Dedifferentiated amniotic fluid mesenchymal stem cell (primary cell): Measurements from ENCODE around the gene KIF7.

Experiments used
- DNase-seq: peaks from one replicate; pipeline ENCODE4 v3.0.0-alpha.2; 2016; ENCODE audit errors: extremely low spot score

KIF7 gene

DNA sequence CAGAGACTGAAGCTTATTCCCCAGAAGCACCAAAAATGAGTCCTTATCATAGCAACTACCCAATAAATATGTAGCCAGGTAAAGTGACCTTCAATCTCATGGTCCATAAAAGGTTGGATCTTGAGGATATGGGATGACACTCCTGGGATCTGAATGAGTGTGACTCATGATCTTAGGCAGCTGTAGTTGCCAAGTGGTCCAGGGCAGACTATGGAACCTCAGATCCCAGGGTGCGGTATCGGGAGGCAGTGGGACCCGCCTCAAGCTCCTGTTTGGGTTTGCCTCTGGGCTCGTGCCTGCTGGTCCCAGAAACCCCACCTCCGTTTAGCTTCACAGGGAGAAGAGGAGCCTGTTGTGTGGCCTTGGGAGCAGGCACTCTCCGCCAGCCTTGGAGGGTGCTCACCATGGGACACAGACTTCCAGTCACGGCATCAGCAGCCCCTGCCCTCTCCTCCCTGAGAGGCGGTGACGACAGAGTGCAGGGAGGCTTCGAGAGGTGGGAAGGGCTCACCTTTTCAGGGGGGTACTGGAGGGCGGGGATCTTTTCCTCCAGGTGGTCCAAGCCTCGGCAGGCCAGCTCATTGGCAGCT lies 15.8 kb upstream of the KIF7 start:
- no peak for DNase-seq

DNA sequence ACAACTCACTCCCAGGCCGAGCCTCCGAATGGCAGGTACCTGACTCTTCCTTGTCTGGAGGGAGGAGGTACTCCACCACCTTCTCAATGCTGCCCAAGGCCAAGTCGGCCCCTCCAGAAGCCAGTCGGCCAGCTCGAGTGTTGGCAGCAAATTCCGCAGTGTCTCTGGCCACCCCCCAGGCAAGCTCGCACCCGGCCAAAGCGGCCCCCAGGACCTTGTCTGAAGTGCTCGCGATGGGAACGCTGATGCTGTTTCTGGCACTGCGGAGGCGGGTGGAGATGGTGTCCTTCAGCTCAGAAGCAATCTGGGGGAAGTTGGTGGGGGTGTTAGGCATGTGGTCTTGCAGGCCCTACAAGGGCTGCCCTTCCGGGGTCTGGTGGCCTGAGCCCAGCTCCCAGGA lies 14.7 kb upstream of the KIF7 start:
- no peak for DNase-seq

DNA sequence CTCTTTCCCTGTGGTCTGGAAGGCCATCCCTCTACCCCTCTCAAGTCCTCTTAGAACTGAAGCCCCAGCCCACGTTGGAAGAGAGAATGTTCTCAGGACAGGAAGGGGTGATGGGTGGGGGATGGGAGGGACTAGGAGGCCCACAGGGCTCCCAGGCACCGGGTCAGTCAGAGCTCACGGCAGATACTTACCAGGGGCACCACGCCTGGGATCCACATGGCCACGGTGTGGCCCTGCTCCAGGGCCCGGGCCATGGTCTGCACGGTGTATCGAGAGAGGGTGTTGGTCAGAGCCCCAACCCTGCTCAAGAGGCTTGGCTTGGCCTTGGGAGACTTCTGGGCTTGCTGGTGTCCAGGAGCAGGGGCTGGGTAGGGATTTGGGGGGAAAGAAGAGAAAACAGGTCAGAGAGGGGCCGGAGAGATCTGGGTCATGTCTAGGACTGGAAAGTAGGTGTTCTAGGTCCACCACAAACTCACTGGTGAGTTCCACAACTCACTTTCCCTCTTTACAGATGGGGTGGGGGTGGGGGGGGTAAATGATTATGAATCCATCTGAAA lies 14.1 kb upstream of the KIF7 start:
- no peak for DNase-seq

DNA sequence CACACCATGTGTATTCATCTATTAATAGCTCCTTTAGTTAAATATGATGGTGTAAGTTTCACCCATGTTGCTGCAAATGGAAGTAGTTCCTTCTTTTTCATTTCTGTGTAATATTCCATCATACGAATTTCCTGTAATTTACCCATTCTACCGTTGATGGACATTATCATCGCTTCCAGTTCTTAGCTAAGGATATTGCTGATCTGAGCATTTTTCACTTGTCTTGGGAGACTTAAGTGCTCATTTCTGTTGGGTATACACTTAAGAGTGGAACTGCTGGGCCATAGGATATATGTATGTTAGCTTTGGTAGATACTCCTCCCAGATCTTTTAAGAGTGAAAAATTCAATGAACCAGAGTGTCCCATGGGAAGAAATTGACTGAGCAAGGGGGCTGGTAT lies 12.9 kb upstream of the KIF7 start:
- no peak for DNase-seq

DNA sequence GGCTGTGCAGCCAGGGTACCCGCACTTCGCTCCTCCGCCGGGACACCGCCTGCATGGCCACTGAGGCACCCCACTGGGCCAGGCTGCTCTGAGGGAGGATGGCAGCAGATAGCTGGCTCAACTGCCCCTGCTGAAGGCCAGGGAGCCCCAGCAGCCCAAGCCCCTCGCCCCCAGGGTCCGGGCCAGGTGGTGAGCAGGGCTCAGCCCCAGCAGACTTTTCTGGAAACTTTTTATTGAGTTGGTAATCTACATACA lies 12.4 kb upstream of the KIF7 start:
- DNase-seq: no peak

DNA sequence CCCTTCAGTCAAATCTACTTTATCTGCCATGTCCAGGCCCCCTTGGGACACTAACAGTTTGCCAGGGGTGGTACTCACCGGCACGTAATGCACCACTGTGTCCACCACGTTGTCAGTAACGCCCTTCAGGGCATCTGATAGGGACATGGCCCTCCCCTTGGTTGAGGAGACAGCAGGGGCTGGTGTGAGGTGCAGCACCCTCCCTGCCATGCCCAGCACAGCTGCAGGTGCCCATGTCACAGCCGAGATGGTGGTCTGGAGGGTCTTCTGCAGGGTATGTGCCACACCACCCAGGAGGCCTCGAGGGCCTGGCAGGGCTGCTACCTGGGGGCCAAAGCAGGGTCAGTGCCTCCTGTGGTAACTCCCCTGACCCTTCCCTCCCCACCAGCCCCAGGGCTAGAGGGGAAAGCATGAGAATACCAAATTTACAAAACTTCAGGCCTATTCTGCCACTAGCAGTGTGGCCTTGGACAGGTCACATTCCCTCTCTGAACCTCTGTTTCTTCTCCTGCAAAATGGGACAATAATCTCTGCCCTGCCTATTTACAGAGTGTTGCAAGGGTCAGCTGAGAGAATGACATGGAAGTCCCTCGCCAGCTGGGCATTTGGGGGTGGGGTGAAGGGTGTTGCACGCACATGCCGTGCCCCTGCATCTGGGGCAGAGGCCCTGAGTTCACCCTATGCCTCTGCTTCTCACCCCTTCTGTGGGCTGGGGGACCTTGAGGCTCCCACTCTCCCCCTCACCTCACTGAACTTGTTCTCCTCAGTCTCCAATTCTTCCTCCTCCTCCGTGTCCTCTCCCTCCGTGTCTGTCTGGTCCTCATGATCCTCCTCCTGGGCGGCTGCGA lies 11.8 kb upstream of the KIF7 start:
- DNase-seq: no peak

DNA sequence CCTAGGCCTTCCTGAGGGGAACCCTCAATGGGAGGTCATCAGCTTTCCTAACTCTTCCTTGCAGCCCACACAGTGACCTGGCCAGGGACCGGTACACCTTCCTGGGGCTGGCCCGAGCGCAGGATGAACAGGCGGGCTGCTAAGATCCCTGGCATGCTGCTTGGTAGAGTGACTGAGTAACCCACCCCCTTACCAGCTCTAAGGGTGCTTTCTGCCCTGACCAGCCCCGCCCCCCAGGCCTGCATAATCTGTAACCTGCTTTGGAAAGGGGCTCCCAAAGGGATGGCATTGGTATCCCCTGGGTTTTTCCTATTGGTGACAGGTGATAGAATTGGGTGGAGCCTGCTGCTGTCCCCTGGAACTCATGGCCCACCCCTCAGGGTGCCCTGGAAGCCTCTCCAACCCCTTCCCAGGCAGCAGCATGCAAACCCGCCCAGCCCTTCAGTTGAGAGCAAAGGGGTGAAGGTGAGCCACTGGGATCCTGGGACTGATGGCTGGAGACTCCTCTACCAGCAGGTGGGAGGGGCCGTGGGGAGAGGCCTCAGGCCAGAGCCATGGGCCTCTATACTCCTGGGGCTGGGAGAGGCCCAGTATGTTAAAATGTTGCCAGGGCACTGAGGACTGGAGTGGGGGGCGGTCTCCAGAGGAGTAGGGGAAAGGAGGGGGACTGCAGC lies 11.1 kb upstream of the KIF7 start:
- DNase-seq: no peak

DNA sequence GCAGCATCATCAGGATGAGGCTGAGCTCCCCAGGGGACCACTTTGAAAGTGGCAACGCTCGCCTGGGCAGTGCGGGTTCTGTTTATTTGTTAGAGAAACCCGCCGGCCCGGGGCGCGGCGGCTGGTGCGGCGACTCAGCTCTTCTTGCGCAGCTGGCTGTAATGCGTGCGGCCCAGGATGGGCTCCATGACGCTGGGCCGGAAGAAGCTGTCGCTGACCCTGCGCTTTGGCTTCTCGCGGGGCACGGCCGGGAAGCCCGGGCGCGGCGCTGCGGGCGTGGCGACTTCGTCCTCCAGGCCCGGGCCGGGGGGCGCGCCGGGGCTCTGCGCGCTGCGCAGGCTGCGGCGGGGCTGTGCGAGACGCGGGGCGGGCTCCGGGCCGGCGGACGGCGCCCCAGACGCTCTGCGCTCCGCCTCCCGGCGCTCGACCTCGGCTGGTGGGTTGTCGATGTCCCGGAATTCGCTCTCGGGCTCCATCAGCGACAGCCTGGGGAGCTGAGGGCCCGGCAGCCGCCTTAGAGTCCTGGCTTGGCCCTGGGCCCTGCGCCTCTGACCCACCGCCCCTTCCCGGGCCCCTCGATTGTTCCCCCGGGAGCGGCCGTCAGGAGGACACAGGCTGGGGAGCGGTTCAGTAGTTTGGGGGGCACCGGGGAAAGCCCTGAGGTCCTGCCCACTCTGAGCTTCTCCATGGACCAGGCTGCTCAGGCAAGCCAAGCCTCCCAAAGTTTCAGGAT lies 10.3 kb upstream of the KIF7 start:
- peak; percentile 17 for DNase-seq

DNA sequence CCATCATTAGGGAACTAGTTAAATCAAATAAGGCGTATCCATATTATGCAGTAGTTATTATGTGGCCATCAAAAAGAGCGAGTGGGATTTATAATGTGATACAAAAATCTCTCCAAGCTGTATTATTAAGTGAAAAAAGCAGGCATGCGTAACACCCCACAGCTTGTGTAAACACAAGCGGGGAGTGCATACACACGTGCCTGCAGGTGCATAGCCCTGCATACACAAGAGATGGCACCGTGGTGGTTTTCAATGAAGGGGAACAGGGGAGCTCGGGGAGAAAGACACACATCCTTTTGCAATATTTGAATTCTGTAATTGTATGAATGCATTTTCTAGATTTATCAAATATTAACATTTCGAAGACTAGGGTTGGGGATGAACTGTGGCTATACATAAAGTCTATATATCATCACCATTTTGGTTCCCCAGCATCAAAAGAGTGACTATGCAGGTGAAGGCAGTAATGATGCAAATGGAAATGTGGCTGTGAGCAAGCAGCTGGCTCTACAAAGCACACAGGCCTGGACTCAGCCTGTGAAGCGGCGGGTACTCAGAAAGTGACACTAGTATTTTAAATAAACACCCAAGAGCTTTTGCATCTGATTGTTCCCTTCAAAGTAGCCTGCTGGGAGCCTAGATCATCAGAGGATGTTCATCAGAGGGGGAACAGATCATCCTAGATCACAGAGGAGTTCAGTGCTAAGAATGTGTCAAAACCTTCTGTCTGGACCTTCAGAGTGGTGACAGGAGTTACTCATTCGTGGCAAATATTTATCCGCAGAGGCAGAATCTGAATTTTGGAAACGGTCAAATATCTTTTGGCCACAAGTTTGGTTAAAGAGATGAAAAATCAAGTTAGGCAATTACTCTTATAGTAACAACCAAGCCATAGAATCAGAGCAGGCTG lies 9.4 kb upstream of the KIF7 start:
- no peak for DNase-seq

DNA sequence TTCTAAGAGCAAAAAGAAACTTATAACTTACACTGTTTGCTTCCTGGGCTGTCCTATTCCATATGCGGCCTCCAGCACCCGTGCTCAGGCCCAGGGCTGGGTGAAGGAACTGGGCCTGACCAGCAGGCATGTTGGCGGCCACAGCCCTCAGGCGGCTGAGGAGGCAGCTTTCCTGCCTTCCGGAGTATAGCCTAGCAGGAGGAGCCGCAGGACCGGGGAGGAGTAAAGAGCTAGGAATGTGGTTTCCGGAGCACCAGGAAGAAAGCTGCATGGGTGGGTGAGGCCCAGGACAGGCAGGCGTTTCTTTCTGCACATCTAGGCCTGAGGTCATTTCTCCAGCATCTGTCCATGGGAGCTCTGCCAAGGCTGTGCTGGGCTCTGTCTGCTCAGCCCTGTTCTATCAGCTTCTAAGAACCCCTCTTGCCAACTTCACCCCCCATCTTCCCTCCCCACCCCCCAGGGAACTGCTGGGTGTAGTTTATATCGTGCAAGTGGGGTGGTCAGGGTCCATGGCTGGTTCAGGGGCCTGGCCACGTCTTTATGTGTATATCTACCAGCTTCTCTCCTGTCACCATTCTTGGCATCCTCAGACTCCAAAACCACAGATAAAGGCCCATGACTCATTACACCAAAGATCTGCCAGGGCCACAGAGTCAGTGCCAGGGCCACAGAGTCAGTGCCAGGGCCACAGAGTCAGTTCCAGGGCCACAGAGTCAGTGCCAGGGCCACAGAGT lies 7.8 kb upstream of the KIF7 start:
- DNase-seq: peak; percentile 80

DNA sequence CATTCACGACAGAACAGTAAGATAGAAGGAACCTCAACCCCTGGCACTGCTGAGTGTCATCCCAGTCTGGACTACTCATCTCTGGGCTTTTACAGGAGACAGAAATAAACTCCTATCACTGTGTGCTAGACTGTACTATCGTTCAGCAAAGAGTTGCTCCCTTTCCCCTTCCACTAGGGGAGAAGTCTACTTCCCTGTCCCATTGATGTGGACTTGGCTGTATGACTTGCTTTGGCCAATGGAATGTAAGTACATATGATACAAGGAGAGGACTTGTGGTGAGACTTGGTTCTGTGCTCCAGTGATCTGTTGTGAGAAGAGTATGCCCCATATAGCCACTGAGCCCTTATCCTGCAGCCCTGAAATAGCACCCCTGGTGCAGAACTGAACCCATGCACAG lies 5.3 kb upstream of the KIF7 start:
- DNase-seq: no peak

DNA sequence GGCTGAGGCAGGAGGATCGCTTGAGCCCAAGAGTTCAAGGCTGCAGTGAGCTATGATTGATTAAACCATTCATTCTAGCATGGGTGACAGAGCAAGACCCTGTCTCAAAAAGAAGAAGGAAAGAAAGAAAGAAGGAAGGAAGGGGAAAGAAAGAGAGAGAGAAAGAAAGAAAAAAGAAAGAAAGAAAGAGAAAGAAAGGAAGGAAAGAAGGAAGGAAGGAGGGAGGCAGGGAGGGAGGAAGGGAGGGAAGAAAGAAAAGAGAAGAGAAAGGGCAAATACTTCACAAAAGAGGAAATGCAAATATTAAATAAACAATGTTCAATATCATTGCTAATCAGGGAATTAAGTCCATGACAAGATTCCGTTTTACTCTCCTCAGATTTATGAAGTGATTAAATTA lies 4.0 kb upstream of the KIF7 start:
- no peak for DNase-seq

DNA sequence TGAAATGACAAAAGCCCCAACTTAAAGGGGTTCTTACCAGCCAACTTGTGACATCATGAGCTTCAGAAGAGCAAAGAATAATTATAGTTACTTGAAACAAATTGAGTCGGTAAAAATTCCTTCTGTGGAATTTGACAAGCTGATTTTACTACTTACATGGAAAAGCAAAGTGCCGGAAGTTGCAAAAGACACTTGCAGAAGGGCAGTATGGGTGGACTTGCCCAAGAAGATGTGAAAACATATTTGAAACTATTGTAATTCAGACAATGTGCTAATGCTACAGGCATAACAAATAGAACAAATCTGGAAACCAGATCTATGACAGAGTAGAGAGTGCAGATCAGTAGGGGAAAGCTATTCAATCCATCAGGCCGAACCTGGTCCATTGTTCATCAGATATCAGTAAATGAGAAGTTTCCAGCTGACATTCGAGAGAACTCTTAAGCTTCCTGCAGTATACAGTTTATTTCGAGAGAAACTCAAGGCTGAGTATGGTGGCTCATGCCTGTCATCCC lies 2.5 kb upstream of the KIF7 start:
- DNase-seq: no peak

DNA sequence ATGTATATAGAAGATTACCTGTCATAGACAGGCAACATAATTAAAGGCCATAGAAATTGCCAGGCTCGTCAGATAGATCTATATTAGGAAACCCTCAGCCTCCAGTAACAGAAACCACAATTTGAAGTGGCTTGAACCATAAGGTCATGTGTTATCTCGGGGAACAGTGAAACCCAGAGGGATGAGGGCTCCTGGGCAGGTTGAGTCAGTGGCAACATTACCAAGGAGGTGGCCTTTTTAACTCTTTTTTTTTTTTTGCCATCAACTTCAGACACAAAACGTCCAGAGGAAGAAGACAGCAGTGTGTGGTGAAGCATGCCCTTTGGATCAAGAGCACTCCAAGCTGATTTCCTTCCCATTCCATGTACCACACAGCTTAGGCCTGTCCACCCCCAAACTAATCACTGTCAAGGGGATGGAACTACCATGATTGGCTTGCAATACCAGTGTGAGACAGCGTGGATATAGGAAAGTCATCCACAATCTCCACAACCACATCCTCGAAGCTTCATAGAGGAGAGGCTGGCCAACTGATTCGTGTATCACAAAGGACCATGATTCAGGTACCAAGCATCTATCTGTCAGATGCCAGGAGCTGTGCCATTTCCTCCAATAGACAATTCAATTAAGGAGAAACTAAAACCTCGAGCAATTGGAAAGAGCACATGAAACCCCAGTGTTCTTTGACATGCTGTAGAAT lies 999 bp upstream of the KIF7 start:
- no peak for DNase-seq

DNA sequence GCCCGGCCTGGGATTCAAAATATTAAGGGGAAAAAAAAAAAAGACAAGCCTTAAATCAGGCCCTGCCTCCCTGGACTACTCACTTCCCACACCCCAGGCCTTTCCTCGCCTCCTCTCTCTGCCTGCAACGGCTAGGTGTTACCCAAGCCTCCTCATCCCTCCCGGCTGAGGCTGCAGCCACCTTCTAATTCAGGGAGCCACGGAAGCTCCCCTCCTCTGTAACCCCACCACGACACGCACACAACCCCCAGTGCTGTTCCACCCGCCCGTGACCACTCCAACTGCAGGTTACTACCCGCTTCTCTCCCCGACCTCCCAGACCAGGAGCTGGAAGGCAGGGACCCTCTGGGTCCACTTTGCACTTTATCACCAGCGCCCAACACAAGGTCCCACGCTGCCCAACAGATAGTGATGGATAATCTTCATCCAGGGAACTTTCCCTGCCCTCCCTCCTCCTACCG lies 936 bp downstream of the KIF7 start:
- no peak for DNase-seq

DNA sequence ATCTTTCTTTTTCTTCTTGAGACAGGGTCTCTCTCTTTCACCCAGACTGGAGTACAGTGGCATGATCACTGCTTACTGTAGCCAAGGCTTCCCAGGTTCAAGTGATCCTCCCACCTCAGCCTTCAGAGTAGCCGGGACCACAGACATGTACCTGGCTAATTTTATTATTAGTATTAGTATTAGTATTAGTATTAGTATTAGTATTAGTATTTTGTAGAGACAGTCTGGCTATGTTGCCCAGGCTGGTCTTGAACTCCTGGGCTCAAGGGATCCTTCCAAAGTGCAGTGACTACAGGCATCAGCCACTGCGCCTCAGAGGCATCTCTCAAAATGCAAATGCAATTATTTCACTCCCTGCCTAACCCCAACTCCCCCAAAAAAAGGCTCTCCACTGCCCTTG lies 1.7 kb downstream of the KIF7 start:
- DNase-seq: no peak

DNA sequence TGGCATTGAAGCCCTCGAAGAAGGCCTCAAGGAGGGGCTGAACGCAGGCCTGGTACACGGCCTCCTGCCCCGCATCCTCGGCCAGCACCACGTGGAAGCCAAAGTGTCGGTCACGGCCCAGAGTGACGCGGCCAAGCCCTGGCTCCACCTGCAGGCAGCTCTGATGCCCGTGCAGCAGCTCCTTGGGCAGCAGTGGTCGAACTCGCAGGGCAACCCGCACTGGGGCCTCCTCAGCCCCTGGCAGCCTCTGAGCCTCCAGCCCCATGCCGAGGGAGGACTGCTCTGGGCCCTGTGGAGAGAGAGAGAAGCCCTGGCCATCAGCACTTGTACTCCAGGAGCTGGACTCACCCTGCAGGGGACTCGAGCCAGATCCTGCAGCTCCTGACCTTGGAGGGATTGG lies 2.6 kb downstream of the KIF7 start:
- DNase-seq: no peak

DNA sequence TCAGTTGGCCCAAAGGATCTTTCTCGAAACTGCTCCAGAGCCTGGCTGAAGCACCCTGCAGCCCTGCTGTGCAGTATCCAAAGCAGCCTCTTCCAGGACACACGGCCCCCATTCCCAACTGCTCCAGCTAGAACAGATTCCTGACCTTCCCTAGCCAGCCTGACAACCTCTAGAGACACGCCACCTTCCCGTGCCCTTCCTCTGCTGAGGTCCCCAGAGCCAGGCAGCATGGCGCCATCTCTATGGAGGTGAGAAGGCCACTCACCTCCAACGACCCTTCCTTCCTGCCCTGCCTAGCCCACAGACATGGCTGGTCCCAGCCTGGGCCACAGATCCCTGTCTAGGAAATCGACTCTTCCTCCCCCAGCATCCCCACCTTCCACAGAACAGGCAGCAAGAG lies 3.1 kb downstream of the KIF7 start:
- DNase-seq: no peak

DNA sequence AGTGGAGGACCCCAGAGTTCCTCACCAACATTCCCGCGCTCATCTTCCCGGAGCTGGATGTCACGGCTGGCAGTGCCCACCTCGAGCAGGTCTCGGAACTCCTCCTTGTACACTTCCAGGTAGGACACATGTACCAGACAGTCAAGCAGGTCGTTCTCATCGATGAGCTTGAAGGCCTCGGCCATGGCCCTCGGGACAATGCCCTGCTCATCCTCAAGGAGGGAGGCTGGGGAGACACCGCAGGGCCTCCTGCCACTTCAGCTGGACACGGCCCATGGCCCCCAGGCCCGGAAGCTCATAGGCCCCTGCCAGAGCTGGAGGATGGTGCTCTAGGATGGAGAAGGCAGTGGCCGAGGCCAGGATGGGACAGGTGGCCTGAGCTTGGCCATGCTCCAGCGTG lies 5.6 kb downstream of the KIF7 start:
- DNase-seq: no peak
